HG03060 (cell line): ENCODE measurements around the gene LRR1.
"Not testable (repeated sequence)": the region's sequence is repeated elsewhere in the genome, so short reads cannot be mapped to it uniquely, and the experiment has no call there.

ENCODE experiments used
- ATAC-seq: cut with Tn5 transposase; IDR thresholded peaks from one replicate; pipeline ENCODE4 v1.9.1; 2021; ENCODE audit warnings: low read depth, moderate number of reproducible peaks; ENCODE audit not compliant: unreplicated experiment

LRR1 gene

DNA sequence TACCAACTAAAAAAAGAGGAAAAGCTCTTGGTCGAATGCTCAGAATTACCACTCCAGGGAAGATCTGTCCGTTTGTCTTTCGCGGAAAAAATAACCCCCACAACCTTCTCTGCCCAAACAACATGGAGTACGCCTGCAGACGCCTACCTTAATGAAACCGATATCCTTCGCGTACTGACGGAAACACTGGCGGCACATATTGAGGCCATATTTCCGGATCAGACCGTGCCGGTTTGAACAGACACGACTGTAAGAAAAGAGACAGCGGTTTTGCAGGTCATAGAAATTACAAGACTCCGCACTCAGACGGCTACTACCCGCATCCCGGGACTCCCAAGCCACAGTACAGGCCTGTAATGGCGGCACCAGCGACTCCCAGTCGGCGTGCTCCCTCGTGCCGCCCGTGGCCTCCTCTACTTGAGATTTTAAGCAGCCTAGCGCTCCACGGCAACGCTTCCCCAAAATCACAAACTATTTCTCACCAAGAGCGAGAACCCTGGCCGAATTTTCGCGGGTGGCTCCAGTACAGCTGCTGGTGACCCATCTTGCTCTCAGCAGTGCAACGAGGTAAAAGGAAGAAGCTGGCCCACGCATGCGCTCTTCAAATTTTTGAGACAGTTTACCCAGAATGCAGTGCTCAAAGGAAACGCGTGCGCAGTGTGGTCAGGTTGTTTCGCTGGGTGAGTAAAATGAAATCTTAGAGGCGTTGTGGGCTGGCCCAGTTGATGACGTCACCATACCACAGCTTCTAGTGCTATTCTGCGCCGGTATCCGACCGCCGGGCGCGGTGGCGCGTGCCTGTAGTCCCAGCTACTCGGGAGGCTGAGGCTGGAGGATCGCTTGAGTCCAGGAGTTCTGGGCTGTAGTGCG, 12.7 kb upstream of the LRR1 start, which contains the start of gene RPS29:
Gene RPS29, minus strand, starts transcription at position 578 of the 870 bp plus-strand sequence. Its CDS starts 34 bp downstream, at position 544.
- ATAC-seq: peak; percentile 88

DNA sequence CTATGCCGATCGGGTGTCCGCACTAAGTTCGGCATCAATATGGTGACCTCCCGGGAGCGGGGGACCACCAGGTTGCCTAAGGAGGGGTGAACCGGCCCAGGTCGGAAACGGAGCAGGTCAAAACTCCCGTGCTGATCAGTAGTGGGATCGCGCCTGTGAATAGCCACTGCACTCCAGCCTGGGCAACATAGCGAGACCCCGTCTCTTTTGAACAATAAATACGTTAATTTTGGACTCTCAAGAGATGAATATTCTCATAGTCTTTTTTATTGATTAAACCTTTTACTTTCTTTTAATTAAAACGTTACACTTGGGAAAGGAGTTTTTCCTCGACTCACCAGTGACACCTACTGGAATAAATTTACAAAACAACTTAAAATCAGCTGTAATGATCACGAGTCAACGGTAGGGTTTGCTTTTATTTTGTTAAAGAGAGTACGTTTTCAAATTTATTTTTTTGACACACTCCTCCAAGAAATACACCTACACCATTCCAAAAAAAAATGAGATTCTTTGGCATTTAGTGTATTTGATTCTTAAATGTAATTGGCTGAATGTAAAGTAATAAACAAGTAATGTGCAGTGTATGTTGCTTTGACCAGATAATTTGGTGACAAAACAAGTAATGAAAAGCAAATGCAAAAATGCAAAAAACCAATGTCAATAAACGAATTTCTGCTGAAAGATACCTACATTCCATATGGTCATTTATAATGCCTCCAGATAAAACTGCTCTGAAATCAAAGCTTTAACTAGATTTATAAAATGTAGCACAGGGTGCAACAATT, 11.9 kb upstream of the LRR1 start:
- ATAC-seq: peak; percentile 35

DNA sequence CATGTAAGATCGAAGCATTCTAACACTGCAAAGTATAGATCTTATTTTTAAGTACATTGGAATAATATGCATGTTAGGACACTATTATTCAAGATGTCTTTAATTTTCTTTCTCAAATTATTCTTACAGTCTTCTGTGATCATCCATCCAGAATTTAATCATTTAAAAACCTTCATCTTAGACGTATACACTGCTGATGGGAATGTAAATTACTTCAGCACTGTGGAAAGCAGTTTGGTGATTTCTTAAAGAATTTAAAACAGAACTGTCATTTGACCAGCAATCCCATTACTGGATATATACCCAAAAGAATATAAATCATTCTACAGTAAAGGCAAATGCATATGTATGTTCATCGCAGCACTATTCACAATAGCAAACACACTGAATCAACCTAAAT, 9.4 kb upstream of the LRR1 start:
- no peak for ATAC-seq

DNA sequence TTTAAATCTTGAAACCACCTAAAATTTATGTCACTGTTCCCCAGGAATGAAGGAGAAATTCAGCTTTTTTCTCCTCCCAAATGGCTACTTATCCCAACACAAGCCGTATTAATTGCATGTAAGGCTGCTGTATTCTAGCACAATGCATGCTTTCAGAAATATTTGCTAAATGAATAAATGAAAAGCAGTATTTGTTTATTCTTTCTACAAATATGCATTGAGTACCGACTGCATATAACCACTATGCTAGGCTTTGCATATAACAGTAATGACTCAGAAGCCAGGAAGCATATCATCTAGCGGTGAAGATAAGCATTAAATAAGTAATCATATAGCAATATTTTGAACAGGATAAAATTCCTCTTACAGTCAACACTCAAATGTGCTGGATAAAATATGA, 5.7 kb upstream of the LRR1 start:
- no peak for ATAC-seq

DNA sequence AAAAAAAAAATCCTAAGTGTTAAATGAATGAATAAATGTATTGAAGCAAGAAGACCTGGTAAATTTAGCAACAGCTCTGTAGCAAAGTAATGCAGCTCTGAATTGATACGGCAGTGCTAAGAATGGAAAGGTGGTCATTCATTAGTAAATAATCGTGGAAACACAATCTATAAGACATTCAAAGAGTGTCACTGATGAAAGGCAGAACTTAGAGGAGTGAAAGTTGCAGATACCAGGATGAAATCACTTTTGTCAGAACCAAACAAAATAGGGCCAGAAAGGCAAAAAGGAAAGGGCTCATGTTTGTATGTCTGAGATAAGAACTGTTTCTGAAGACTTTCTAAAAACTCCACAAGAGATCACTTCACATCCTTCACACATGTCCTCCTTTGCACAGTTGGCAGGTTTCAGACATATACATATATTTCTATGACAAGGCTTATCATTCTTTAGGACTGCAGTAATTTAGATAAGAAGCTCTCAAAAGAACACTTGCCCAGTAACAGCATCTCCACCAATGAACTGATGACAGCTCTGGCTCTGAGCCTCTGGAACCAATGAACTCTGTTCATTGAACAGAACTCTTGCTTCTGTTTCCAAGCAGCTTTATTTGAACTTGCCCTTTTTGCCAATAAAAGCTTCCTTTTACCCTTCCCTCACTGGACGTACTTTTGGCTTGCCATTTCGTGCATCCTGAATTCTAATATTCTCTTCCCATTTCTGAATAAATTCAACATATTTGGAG, 4.2 kb upstream of the LRR1 start:
- ATAC-seq: no peak

DNA sequence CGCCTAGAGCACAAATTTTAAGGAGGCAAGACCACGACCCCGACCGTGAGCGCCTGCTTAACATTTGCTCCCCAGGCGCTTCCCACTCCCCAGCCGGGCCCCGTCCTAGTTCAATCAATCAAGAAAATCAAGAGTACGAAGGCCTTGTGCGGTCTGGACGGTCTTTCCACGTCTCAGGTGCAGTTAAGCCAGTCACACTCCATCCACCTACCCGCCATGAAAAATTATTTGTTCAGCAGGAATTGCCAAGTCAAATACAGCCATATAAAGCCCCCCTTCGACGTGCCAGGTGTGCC, 603 bp upstream of the LRR1 start:
- no peak for ATAC-seq

DNA sequence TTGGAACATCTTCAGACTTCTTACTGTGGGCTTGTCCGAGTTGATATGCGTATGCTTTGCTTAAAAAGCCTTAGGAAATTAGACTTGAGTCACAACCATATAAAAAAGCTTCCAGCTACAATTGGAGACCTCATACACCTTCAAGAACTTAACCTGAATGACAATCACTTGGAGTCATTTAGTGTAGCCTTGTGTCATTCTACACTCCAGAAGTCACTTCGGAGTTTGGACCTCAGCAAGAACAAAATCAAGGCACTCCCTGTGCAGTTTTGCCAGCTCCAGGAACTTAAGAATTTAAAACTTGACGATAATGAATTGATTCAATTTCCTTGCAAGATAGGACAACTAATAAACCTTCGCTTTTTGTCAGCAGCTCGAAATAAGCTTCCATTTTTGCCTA, 8.8 kb downstream of the LRR1 start:
- no peak for ATAC-seq

DNA sequence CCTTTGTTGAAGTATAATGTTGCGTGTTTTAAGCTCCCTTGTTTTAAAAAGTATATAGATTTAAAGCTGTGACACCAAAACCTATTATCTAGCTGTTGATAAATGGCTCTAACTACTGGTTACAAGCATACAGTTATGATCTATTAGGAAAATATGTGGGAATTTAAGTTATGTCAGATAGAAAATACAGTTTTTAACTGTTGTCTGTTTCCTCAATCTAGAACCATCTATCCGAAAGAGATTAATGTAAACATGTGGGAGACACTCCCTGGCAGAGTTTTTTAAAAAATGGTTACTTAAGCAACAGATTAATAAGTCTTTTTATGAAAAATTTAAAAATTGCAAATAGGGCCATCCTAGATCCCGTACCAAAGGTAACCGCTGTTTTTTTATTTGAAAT, 13.5 kb downstream of the LRR1 start:
- ATAC-seq: no peak

DNA sequence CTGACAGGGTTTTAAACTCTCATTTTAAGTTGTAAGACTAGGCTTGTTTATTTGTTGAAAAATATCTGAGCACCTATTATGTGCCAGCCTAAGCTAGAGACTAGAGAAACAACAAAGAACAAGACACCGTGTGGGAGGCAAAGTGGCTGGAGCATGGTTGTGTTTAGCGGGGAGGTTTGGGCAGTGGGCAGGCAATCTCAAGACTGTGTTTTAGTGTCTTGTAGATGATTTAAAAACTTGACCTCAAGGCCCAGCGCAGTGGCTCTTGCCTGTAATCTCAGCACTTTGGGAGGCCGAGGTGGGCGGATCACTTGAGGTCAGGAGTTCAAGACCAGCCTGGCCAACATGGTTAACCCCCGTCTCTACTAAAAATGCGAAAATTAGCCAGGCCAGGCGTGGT, 13.9 kb downstream of the LRR1 start:
- ATAC-seq: no peak

DNA sequence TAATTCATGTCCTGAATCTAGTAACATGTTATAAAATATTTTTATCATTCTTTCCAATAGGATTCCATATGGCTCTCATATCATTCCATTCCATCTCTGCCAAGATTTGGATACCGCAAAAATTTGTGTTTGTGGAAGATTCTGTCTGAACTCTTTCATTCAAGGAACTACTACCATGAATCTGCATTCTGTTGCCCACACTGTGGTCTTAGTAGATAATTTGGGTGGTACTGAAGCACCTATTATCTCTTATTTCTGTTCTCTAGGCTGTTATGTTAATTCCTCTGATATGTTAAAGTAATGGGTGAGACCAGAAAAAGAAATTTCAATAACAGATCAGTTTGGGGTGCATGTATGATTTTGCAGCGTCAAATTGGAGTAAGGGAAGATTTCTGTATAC, 15.5 kb downstream of the LRR1 start:
- no peak for ATAC-seq

DNA sequence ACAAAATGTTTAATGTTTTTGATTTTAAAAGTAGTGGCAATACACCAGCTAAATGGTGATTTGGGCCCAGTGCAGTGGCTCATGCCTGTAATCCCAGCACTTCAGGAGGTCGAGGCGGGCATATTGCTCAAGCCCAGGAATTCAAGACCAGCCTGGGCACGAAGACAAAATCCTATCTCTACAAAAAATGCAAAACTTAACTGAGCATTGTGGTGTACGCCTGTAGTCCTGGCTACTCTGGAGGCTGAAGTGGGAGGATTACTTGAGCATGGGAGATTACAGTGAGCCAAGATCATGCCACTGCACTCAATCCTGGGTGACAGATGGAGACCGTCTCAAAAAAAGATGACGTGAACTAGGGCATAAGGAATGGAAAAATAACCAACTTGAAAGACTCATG, 17.0 kb downstream of the LRR1 start:
- ATAC-seq: no peak

DNA sequence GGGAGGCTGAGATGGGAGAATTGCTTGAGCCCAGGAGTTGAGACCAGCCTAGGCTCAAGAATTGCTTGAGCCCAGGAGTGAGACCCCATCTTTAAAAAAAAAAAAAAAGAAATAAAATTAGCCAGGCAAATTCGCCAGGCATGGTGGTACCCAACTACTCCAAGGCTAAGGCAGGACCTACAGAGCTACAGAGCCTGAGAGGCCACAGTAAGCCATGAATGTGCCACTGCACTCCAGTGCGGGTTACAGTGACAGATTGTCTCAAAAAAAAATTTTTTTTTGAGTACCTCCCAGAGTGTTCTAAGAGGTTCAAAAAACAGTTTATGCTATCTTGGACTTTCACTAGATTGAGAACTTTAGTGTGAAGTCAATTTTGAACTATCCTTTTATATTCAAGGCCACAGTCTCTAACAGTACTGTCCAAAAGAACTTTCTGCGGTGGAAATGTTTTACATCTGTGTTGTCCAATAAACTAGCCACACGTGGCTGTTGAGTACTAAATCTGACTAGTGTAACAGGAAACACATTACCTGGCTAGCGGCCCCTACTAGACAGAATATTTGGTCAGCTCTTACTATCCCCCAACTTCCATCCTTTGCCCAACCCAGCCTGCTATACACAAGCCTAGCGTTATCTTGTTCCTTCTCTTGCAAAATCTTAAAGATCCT, 19.2 kb downstream of the LRR1 start:
- no peak for ATAC-seq

DNA sequence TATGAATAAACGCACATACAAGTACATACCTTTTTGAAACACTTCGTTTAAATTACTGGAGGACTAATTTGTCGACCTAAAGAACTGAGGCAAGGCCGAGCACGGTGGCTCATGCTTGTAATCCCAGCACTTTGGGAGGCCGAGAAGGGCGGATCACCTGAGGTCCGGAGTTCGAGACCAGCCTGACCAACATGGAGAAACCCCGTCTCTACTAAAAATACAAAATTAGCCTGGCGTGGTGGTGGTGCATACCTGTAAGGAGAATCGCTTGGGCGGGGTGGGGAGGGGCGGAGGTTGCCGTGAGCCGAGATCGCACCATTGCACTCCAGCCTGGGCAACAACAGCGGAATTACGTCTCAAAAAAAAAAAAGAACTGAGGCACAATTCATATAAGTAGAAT, 20.5 kb downstream of the LRR1 start:
- ATAC-seq: not testable (repeated sequence)

DNA sequence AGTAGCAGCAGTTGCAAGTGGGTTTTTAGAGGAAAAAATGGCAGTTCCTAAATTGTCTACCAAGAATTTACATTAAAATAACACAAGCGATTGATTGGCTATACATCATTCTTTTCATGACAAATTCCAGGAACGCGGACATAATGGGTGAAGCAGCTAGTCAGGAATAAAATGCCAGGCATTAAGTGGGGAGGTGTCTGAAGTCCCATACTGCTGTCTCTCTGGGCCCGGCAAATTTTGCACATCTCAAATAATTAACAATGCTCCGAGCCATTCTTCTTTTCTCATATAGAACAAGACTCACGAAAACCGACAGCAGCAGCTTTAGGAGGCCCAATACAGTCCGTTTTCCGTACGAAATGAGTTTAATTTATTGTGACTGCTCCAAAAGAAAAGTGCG, 21.0 kb downstream of the LRR1 start:
- no peak for ATAC-seq

DNA sequence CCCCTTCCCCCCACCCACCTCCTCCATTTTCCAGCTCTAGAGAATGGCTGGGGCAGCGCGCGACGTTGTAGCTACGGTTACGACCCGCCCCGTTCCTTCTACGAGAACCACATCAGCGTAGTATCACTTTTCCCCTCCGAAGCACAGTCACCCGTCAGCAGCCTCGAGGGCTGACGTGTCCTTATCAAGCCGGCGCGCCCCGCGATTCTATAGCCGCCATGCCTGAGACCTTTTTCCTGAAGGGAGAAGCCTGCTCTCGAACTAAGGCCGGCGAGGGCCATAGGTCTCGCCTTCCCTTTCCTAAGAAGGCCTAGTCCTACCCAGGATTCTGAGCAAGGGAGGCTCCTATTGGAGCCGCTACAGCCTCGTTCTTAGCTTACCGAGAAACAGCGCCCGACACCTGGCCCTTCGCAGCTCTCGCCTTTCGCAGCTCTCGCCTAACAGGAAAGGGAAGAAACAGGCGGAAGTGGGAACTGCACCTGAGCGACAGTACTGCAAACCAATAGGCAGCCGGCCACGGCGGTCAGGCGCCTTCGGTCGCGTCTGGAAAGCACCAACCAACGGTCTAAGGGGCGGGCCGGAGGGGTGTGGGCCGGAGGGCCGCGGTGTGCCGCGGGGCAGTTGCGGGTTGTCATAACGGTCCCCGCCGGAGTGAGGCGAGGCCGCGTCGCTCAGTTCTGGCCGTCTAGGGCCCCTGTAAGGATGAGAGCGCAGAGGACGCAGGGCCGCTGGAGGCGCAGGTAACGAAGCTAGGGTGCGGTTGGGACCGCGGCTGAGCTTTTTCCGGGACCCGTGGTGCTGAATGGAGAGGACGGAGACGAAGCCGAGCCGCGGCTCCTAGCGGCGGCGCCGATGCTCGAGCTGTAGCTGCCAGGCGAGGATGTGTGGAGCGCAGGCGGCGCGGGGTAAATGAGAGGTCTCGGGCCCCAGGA, 21.7 kb downstream of the LRR1 start, which contains the start of the genes MGAT2 and RPL36AL:
Gene MGAT2, plus strand, starts transcription at position 618 of the 932 bp plus-strand sequence. CDS start 470 bp downstream, outside the sequence.
Gene RPL36AL, minus strand, starts transcription at position 445 of the 932 bp plus-strand sequence. CDS start 1,522 bp downstream, outside the sequence.
- ATAC-seq: peak; percentile 71

DNA sequence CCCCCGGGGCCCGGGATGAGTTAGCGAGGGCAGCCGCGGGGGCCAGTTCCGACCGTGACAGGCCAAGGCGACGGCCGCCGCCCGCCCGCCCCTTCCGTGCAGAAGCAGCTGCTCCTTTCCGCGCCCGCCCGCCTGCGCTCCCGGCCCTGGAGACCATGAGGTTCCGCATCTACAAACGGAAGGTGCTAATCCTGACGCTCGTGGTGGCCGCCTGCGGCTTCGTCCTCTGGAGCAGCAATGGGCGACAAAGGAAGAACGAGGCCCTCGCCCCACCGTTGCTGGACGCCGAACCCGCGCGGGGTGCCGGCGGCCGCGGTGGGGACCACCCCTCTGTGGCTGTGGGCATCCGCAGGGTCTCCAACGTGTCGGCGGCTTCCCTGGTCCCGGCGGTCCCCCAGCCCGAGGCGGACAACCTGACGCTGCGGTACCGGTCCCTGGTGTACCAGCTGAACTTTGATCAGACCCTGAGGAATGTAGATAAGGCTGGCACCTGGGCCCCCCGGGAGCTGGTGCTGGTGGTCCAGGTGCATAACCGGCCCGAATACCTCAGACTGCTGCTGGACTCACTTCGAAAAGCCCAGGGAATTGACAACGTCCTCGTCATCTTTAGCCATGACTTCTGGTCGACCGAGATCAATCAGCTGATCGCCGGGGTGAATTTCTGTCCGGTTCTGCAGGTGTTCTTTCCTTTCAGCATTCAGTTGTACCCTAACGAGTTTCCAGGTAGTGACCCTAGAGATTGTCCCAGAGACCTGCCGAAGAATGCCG, 22.6 kb downstream of the LRR1 start:
- no peak for ATAC-seq

DNA sequence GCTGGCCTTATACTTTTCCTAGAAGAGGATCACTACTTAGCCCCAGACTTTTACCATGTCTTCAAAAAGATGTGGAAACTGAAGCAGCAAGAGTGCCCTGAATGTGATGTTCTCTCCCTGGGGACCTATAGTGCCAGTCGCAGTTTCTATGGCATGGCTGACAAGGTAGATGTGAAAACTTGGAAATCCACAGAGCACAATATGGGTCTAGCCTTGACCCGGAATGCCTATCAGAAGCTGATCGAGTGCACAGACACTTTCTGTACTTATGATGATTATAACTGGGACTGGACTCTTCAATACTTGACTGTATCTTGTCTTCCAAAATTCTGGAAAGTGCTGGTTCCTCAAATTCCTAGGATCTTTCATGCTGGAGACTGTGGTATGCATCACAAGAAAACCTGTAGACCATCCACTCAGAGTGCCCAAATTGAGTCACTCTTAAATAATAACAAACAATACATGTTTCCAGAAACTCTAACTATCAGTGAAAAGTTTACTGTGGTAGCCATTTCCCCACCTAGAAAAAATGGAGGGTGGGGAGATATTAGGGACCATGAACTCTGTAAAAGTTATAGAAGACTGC, 23.4 kb downstream of the LRR1 start:
- no peak for ATAC-seq

DNA sequence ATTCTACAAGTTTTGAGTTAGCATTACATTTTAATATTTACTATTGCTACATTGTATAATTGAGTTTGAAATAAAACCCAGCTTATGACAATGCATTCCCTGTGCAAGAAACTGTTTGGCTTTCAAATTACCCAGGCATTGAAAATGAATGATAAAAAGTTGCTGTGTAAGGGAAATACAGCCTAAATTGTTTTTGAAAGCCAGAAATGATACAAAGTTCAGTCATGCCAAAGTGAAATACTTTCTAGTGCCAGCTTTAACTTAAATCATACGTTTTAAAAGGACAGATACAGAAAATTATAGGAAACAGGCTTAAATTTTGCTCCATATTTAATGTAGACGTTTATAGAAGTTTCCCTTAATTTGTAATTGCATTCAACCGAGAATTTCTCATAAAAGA, 24.6 kb downstream of the LRR1 start:
- ATAC-seq: no peak
